ENCODE data around the gene RNU1-1.
"Not testable (repeated sequence)": the region's sequence is repeated elsewhere in the genome, so short reads cannot be mapped to it uniquely, and the experiment has no call there.

The RNU1-1 gene

DNA sequence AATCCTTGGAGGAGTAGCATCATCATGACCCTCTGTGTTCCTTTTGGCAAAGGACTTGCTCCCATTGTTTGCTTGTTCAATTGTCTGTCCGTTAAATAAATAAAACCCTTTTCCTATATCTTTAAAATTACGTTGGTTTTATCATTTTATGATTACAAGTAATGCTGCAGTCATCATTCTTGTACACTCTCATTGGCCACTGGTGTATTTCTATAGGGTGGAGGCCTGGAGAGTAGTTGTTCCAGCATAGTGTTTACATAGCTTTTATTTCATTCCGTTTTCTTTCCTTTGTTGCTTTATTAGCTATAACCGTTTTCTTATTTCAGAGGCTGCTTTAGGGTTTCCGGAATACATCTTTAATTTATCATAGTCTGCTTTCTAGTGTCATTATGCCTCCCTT, 7.6 kb upstream of the RNU1-1 start:
- DNase-seq (ENCODE audit: extremely low read depth, low read depth) = not testable (repeated sequence)

DNA sequence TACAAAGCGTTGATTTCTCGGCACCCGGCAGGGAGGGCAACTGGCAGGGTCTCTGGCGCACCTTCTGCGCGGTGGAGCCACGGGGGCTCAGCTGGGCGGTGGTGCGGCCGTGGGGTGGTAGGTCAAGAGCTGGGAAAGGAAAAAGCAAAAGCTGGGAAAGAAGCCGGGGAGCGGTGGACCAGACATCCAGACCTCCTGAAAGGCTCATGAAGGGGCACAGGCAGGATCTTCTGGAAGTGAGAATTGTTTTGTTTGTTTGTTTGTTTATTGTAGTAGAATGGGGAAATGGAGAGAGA, 7.2 kb upstream of the RNU1-1 start:
- no peak for DNase-seq (ENCODE audit: extremely low read depth, low read depth)
- TF ChIP-seq, protein P1, sequence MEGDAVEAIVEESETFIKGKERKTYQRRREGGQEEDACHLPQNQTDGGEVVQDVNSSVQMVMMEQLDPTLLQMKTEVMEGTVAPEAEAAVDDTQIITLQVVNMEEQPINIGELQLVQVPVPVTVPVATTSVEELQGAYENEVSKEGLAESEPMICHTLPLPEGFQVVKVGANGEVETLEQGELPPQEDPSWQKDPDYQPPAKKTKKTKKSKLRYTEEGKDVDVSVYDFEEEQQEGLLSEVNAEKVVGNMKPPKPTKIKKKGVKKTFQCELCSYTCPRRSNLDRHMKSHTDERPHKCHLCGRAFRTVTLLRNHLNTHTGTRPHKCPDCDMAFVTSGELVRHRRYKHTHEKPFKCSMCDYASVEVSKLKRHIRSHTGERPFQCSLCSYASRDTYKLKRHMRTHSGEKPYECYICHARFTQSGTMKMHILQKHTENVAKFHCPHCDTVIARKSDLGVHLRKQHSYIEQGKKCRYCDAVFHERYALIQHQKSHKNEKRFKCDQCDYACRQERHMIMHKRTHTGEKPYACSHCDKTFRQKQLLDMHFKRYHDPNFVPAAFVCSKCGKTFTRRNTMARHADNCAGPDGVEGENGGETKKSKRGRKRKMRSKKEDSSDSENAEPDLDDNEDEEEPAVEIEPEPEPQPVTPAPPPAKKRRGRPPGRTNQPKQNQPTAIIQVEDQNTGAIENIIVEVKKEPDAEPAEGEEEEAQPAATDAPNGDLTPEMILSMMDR (IDR thresholded peaks at IDR 0.05; ENCODE audit: low read depth, low read length) = no peak

DNA sequence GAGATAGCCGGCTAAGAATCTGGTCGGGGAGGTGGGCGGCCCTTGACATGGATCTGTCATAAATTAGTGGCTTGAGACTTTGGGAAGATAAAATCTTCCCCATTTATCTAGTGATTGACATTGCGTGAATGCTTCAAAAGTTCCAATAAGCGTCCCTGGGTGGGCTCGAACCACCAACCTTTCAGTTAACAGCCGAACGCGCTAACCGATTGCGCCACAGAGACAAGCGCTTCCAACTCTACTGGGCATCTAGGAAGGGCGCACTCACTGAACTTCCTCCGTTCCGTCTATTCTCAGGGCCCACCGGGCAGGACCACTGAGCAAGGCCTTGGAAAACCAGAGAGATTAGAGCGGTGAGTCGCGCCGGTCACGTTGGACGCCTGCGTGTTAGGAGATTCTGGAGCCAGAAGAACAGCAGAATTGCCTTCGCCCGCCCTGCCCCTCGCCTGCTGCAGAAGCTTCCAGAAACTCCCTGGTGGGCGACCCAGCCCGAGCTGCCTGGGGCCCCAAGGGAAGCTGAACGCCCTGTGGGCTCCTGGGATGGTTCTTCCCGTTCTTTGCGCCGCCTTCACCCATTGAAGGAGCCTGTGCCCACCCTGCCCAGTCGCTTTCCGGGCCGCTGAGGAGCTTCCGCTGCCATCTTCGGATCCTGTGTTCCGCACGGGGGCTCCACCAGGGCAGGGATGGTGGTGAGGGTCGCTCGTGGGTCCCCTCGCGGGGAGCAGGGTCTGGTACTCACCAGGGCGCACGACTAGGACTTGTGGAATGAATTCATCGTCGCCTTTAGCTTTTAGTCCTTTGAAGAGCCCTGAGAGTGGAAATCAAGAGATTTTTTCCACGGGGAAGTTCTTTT, 6.6 kb upstream of the RNU1-1 start:
- not testable (repeated sequence) for DNase-seq (ENCODE audit: extremely low read depth, low read depth)

DNA sequence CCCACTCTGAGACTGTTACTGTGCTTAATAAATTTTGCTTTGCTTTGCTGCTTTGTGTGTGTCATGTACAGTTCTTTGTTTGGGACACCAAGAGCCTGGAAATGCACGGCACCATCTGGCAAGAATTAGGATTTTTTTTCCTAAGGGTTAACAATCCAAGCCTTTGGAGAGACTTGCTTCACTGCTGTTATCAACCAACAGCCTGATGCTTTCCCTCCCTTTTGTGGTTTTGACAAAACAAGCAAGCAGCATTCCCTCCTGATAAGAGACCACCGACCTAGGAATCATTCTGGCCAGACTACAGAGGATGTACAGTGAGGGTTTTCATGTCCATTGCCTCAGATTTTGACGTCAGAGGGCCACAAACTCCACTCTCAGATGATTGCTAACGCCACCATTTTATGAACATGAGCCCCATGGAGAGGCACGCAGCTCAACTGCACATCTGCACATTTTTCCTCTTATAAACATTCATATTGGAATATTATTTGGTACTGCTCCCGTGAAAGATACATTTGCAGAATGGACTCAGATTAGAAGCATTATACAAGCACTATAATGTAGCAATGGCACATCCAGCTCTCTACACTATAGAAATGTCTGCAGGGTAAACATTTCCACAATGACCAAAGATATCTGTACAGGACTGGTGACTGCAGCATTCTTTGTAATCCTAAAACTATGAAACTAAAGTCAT, 5.3 kb upstream of the RNU1-1 start:
- DNase-seq (ENCODE audit: extremely low read depth, low read depth) = not testable (repeated sequence)

DNA sequence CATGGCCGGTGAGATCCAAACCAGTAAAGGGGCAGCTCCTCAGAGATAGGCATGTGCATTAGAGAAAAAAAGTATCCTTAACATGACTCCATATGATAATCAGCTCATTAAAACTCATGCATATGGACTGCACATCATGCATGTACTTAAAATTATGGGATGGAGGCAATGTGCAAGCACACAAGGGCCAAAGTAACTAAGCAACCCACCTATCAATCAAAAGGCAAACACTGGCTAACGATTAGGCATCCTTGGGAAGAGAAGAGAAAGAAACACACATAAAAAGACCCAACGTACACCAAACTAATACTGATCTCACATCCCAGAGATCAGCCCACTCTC, 4.8 kb upstream of the RNU1-1 start:
- DNase-seq (ENCODE audit: extremely low read depth, low read depth) = not testable (repeated sequence)

DNA sequence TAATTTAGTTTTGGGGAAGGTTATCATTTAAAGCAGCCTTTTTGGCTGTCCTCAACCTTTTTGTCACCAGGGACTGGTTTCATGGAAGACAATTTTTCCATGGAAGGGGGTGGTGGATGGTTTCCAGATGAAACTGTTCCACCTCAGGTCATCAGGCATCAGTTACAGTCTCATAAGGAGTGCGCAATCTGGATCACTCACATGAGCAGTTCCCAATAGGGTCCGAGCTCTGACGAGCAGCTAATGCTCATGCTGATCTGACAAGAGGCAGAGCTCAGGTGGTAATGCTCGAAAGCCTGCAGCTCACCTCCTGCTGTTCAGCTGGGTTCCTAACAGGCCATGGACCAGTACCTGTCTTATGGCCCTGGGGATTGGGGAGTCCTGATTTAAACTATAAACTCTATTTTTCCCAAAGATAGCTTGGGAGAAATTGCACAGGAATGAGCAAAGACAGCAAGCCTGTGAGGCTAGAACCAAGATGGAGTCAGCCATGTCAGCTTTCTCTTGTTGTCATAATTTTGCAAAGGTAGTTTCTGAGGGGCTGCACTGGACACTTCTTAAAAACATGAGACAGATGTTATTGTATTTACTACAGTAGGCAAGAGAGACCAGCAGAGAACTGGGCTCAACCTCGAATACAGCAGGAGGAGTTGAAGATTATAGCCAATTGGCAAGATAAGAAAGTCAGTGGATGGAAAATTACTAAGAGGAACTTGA, 2.8 kb upstream of the RNU1-1 start:
- not testable (repeated sequence) for DNase-seq (ENCODE audit: extremely low read depth, low read depth)

DNA sequence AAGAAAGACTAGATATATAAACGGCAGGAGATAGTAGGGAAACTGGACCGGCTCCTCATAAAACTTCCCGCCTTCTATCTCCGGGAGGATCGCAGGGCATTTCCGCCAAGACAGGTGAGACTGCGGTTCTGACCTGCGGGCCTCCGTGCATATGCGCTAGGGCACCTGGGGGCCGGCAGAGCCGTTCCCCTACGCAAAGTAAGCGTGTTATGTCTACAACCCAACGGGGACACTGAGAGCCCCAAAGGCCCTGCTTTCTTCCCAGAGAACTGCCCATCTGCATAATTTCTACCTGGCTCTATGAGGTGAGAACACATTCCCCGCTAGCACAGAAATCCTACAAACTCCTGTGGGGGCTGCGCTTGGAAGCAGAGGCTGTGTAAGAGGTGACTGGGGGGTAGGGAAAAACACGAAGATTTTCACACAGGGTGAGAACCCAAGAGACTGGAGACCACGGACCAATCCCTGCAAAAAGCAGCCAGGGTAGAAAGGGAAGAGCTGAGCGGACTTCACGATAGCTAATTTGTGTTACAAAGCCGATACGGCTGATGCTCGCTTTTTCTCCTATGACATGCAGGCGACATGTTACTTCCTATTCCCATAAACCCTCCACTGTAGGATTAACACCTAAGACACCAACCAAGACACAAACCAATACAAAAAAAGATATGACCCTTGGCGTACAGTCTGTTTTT, 526 bp downstream of the RNU1-1 start:
- DNase-seq (ENCODE audit: extremely low read depth, low read depth) = peak; percentile 93

DNA sequence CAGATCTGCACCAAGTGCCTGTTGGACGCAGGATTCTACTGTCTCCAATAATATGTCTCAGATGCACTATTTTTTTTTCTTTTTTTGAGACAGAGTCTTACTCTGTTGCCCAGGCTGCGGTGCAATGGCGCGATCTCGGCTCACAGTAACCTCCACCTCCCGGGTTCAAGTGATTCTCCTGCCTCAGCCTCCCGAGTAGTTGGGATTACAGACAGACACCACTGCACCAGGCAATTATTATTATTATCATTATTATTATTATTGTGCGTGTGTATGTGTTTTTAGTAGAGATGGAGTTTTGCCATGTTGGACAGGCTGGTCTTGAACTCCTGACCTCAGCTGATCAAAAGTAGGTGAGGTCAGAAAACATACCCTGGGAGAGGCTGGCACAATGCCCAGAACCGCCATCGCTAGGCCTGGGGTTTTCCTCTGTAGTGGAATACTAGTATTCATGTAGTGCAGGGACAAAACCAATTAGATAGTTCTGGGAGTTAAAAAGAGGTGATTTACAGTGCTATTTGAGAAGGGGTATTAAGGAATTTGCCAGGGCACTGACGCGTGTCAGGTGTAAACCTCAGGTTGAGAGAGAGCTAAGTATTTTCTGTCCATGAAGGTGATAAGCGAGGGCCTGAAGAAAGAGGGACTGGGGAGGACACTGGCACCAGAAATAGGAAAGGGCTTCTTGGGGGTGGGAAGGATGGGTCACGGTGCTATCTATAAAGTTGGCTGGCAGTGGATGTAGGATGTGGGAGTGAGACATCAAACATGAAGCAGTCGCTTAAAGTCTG, 1.3 kb downstream of the RNU1-1 start:
- not testable (repeated sequence) for DNase-seq (ENCODE audit: extremely low read depth, low read depth)

DNA sequence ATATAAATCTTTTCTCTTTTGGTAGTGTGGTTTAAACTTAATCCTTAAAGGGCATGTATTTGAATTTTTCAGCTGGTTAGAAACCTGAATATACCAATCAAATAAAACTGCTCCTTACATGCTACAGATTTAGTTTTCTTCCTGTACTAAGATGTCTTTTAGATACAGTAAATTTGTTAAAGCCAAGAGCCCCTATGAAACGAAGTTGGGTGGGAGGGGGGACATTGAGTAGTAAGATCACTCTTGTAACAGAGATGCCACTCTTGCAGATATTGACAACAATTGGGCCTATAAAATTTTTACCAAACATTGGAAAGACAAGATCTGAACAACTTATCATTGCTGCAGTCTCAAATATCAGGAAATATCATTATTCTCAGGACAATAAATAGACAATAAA, 2.2 kb downstream of the RNU1-1 start:
- DNase-seq (ENCODE audit: extremely low read depth, low read depth) = not testable (repeated sequence)

DNA sequence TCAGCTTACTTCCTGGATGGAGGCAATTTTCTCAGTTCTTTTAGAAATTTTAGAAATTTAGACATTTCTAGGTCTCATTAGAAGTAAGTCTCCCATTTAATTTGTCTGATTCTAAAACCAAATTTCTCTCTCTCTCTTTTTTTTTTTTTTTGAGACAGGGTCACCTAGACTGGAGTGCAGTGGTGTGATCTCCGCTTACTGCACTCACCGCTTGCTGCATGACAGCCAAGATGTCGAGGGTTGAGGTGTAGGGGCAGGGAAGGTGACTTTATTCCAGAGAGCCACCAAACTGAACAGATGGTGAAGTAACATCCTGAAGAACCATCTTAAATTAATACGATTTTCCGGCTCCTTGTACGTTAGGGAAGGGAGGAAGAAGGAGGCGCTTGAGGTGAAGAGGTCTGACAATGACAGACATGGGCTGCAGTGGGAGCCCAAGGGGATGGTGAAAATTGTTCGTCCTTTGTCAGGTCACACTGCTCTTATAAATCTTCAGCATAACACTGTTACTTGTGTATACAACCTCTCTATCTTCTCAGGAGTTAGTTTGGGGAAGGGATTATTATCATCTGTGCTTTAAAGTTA, 5.1 kb downstream of the RNU1-1 start:
- DNase-seq (ENCODE audit: extremely low read depth, low read depth) = not testable (repeated sequence)

DNA sequence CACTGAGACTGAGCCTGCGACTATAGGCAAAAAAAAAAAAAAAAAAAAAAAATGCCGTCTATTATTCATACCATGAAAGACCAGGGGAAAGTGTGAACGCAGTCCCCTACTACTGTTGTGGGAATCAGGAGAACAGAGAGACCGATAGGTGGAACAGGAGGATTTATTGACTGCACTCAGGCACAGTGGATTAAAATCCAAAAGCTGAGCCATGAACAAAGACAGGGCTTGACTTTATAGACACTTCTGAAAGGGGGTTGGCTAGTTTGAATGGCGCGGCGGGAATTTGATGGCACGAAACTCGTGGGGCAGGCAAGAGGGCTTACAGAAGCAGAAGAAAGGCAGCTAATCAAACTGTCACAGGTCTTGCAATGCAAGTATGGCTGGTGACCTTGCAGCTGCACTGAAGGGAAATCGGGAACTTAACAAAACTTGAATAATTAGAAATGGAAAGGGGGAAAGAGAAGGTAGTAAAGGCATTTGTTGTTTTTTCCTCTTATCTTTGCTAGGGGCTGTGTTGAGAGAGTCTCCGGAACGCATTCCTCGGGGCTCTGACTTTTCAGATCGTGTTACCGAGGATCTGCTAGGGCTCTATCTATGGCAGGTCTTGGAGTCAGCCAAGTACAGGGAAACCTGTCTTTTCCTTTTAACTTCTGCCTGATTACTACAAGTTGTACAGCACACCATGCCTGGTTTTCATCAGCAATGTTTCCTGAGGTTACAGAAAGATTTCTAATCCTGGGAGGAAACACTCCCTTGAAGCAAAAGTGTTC, 7.5 kb downstream of the RNU1-1 start:
- DNase-seq (ENCODE audit: extremely low read depth, low read depth) = not testable (repeated sequence)

DNA sequence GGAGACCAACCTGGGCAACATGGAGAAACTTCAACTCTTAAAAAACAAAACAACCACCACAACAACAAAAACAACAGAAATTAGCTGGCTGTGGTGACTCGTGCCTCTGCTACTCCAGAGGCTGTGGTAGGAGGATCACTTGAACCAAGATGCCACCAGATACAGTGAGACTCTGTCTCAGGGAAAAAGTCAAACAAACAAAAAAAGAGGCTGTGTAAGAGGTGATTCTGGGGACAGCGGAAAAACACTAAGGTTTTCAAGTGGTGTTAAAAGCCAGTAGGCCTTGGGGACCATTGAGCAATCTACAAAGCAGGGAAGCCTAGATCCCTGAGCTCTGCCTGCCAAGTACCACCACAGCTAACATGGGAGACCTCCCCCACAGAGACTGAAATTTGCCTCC, 8.2 kb downstream of the RNU1-1 start:
- not testable (repeated sequence) for DNase-seq (ENCODE audit: extremely low read depth, low read depth)
